Mononuclear cell (primary cell): Measurements from ENCODE around the gene MED13L. TPM values are rescaled to one million over a fixed set of nuclear protein-coding genes. Genes with fewer than 3 reads are reported as not detected.

Source experiments
- H3K27me3 ChIP-seq: 2 replicates; pipeline ENCODE4 v1.6.0; 2011; ENCODE audit warnings: low read length, control low read depth; ENCODE audit not compliant: insufficient read depth
- H3K4me1 ChIP-seq: 2 replicates; pipeline ENCODE4 v1.5.1; 2011; ENCODE audit warnings: mild to moderate bottlenecking, low read length, control low read depth; ENCODE audit not compliant: insufficient read depth
- H3K4me3 ChIP-seq: 2 replicates; pipeline ENCODE4 v1.5.1; 2011; ENCODE audit warnings: mild to moderate bottlenecking, low read length, moderate library complexity
- H3K9me3 ChIP-seq: 2 replicates; pipeline ENCODE4 v1.5.1; 2011; ENCODE audit warnings: low read depth, mild to moderate bottlenecking, control low read depth, low read length
- total RNA-seq: library from RNA; depleted of rRNA; stranded (reverse); fragments of >200 nt; gene quantifications from one replicate; pipeline ENCODE4 v1.2.3, GENCODE V29; 2012

The MED13L gene
- total RNA-seq = 382 TPM

- Histone ChIP-seq H3K9me3 (no peaks in the 10 kb centered on the region), H3K4me1 (peaks cover 64% of the 10 kb centered on the region), H3K27me3 (no peaks in the 10 kb centered on the region), H3K4me3 (peak within 1 kb of the TSS; percentile 92)
Observed at GRCh38 chr12:116277467-116278278, at the start of gene MED13L. Gene MED13L (minus strand): TSS chr12:116277693. CDS start chr12:116277131, 562 bp downstream.

DNA sequence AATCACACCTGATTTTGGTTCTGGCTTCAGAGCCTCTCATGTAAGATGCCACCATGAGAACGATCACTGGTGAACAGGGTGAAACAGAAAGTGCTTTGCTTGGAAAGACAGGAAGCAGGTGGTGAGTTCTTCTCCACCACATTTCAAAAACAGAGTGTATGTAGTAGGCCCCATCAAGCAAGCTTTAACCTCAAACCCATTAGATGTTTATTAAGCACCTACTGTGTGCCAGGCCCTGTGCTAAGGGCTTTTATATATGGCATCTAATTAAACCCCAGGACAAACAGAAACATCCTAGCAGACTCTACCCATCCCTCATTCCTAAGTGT lies 47.8 kb upstream of the MED13L start:
- H3K27me3 ChIP-seq = no peaks in the 10 kb centered on the region
- peaks cover 40% of the 10 kb centered on the region for H3K4me1 ChIP-seq
- no peaks in the 10 kb centered on the region for H3K9me3 ChIP-seq
- H3K4me3 ChIP-seq = no peak overlapping the region

- Histone ChIP-seq H3K27me3 (no peaks in the 10 kb centered on the region), H3K9me3 (no peaks in the 10 kb centered on the region), H3K4me3 (no peak overlapping the region), H3K4me1 (peaks cover 45% of the 10 kb centered on the region)
Observed at GRCh38 chr12:116324654-116325335, 47.3 kb upstream of the MED13L start.

DNA sequence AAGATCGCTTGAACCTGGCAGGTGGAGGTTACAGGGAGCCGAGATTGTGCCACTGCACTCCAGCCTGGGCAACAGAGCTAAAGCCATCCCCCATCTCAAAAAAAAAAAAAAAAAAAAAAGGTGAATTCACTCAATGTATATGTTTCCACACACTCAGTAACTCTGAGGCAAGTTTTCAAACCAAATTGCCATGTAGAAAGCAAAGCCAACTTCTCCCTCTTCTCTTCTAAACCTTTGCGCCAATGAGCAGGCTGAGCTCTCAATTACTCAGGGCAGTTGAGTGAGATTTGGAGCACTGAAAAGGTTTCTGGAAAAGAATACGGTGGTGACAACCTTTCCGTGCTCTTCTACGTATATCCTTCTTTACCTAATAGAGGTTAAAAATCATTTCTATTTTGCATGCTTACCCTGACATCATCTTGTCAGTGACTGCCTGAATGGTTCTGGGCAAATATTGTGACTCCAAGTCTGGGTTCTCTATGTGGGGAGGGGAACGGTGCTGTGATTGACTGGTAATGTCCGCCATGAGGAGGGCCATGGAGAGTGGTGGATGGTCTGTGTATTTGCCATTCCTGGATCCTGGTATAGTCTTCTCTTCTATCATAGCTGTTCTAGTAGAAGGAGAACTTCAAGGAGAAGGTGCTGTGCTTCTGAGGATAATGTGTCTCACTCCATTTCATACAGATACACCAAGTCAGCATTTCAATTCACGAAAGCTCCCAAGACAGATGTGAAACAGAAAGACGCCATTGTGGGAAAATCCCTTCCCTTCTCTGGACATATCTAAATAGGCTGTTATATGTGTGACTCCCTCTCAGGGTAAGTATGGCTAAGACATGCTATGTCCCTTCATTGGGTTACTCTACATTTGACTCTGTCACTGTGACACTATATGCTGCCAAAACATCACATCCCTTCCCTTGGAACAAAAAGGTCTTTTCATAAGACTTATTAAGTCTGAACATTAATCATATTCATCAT lies 46.2 kb upstream of the MED13L start:
- no peaks in the 10 kb centered on the region for H3K27me3 ChIP-seq
- no peak overlapping the region for H3K4me3 ChIP-seq
- peaks cover 56% of the 10 kb centered on the region for H3K4me1 ChIP-seq
- H3K9me3 ChIP-seq = no peaks in the 10 kb centered on the region

- H3K9me3 ChIP-seq = no peaks in the 10 kb centered on the region
- H3K4me3 ChIP-seq = no peak overlapping the region
- no peaks in the 10 kb centered on the region for H3K27me3 ChIP-seq
- peaks cover 56% of the 10 kb centered on the region for H3K4me1 ChIP-seq
Observed at GRCh38 chr12:116321913-116322312, 44.4 kb upstream of the MED13L start.

DNA sequence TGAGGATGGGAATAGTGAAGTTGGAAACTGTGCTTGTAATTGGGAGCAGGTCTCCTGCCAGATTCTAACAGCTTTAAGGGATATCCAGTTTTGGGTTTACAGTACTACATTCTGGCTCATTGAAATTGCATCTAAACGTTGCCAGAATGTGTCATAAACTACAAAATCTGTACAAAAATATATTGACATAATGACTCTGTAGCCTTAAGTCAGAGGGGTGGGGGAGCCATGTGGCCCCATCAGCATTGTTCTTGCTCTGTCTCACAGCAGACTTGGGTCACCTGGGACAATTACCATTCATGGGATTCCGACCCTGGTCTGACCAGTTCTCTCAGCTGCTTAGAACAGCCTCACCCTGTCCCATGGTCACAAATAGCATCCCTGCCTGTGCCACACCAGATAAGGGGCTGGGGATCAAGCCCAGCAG lies 43.3 kb upstream of the MED13L start:
- no peaks in the 10 kb centered on the region for H3K27me3 ChIP-seq
- peaks cover 49% of the 10 kb centered on the region for H3K4me1 ChIP-seq
- no peaks in the 10 kb centered on the region for H3K9me3 ChIP-seq
- H3K4me3 ChIP-seq = no peak overlapping the region

DNA sequence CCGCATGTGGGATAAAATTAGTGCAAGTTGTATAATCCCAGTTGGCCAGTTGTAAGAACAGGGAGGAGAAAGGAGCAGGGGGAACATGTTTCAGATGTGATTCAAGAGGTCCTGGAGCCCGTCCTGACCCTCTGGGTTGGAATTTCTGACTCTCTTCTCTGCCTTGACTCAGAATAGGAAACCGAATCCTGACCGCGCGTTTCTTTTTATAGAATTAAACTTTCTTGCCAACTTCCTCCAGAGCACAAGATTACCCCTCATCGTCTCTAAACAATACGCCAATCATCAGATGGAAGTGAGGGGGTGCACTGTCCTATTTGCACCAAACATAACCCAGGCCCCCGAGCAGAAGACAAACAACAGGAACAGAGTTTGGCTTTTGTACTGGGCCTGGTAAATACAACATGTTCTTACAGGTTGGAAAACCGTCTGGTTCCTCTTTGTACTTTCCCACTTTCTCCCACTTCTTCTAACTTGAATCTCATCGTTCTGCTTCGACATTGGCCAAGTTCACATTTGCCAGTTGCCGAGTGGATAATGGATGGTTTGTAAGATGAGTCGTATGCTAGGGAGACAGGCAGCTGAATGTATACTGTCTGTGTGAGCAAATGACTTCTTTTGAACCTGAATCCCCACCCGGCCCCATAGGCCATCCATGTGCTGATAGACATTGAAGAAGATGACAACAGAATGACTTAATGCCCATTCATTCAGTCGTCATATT lies 42.6 kb upstream of the MED13L start:
- Histone ChIP-seq H3K4me3 (no peak overlapping the region), H3K9me3 (no peaks in the 10 kb centered on the region), H3K27me3 (no peaks in the 10 kb centered on the region), H3K4me1 (peaks cover 42% of the 10 kb centered on the region)

GRCh38 chr12:116319233-116319897 lies 41.9 kb upstream of the MED13L start:
- H3K4me3 ChIP-seq = no peak overlapping the region
- H3K9me3 ChIP-seq = no peaks in the 10 kb centered on the region
- peaks cover 39% of the 10 kb centered on the region for H3K4me1 ChIP-seq
- H3K27me3 ChIP-seq = no peaks in the 10 kb centered on the region

- Histone ChIP-seq H3K4me1 (peaks cover 36% of the 10 kb centered on the region), H3K4me3 (no peak overlapping the region), H3K9me3 (no peaks in the 10 kb centered on the region), H3K27me3 (no peaks in the 10 kb centered on the region)
Observed at GRCh38 chr12:116318576-116319232, 41.2 kb upstream of the MED13L start.

DNA sequence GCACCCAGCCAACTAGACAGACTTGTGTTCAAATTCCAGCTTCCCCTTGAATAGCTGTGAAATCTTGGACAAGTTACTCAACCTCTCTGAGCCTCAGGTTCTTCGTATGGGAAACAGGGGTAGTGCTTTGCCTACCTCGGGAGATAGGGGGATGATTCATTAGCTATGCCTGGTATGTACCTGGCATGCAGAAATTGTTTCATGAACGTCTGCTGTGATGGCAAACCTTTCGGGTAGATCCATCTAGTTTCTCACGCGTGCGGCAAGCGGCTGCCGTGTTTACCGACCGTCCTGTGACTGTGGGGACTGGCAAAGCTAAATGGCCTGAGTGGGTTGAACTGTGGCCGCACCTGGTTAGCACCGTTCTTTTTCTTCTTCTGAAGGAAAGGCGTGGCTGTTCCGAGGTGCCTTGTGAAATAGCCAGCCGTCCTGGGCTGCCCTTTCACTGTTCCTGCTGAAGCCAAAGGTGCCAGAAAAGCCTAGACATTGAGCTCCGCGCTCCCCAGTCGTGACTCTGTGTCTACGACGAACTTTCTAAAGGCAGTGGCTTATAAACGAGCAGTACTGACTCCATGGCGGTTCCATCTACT lies 40.6 kb upstream of the MED13L start:
- Histone ChIP-seq H3K4me1 (peaks cover 30% of the 10 kb centered on the region), H3K9me3 (no peaks in the 10 kb centered on the region), H3K4me3 (no peak overlapping the region), H3K27me3 (no peaks in the 10 kb centered on the region)

DNA sequence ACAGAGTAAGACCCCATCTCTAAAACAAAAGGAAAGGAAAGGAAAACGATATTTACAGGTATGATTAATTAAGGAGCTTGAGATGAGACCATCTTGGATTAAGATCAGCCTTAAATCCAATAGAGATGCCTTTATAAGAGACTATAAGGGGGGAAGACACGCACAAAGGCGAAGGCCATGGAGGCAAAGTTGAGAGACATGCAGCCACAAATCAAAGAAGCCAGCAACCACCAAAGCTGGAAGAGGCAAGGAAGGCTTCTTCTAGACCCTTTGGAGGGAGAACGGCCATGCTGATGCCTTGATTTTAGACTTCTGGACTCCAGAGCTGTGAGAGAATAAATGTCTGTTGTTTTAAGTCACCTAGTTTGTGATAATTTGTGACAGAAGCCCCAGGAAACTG lies 39.6 kb upstream of the MED13L start:
- H3K9me3 ChIP-seq = no peaks in the 10 kb centered on the region
- H3K27me3 ChIP-seq = no peaks in the 10 kb centered on the region
- H3K4me1 ChIP-seq = peaks cover 29% of the 10 kb centered on the region
- H3K4me3 ChIP-seq = no peak overlapping the region

DNA sequence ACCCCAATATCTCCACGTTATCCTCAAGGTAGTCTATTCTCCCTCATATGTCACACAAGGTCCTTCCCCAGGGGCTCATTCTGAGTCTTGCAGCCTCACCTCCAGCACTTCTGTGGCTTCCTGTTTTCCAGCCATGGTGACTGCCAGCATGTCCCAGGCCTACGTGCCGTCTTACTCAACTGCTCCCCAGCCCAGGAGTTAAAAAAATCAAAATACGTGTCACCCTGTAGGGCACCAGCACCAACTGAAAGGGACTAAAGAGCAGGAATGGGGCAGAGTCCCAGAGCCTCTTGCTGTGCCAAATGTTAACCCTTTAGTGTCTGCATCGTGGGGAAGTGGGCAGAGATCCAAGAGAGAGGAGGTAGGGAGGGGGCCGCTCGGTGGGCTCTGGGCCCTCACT lies 37.0 kb upstream of the MED13L start:
- peaks cover 8% of the 10 kb centered on the region for H3K9me3 ChIP-seq
- H3K4me1 ChIP-seq = peaks cover 14% of the 10 kb centered on the region
- no peak overlapping the region for H3K4me3 ChIP-seq
- no peaks in the 10 kb centered on the region for H3K27me3 ChIP-seq

- H3K4me1 ChIP-seq = peaks cover 6% of the 10 kb centered on the region
- no peaks in the 10 kb centered on the region for H3K27me3 ChIP-seq
- no peak overlapping the region for H3K4me3 ChIP-seq
- H3K9me3 ChIP-seq = peaks cover 9% of the 10 kb centered on the region
Observed at GRCh38 chr12:116313194-116313927, 35.9 kb upstream of the MED13L start.
